Keratinocyte (primary cell): Measurements from ENCODE around the gene ITGA2. TPM values are rescaled to one million over a fixed set of nuclear protein-coding genes. Genes with fewer than 3 reads are reported as not detected.

Source experiments
- DNase-seq: peaks from one replicate; pipeline ENCODE4 v3.0.0-alpha.2; 2011; ENCODE audit warnings: low read depth, missing footprints, low spot score
- FAIRE-seq: peaks from 2 replicates; lab custom pipeline; 2011; peaks lifted over from hg19 to GRCh38; lab: Jason Lieb, UNC
- H2AFZ ChIP-seq: 2 replicates; pipeline ENCODE4 v1.6.0; 2012; ENCODE audit warnings: low read length, control low read depth, inconsistent platforms; ENCODE audit not compliant: control insufficient read depth
- H3K27ac ChIP-seq: 2 replicates; pipeline ENCODE4 v1.5.1; 2011; ENCODE audit warnings: low read length; ENCODE audit not compliant: control insufficient read depth, insufficient read depth
- H3K27me3 ChIP-seq: 3 replicates; pipeline ENCODE4 v1.6.0; 2011; ENCODE audit warnings: low read length; ENCODE audit not compliant: control insufficient read depth, insufficient read depth; ENCODE audit errors: extremely low read depth
- H3K36me3 ChIP-seq, 2 experiments: 2 replicates in 1 of 2; 3 replicates in 1 of 2; pipeline ENCODE4 v1.5.1; 2011; ENCODE audit warnings: low read length in 2 of 2, mild to moderate bottlenecking in 1 of 2; ENCODE audit not compliant: control insufficient read depth in 2 of 2, insufficient read depth in 2 of 2; ENCODE audit errors: extremely low read depth in 1 of 2
- H3K4me1 ChIP-seq: 3 replicates; pipeline ENCODE4 v1.5.1; 2011; ENCODE audit warnings: low read length; ENCODE audit not compliant: control insufficient read depth, insufficient read depth; ENCODE audit errors: extremely low read depth
- H3K4me2 ChIP-seq: 3 replicates; pipeline ENCODE4 v1.6.0; 2011; ENCODE audit warnings: low read depth, low read length; ENCODE audit not compliant: control insufficient read depth, insufficient read depth; ENCODE audit errors: extremely low read depth
- H3K4me3 ChIP-seq, 3 experiments: fragments of 200-600 bp in 1 of 3; sonication (generic) in 1 of 3; 2 replicates in 2 of 3; 3 replicates in 1 of 3; pipeline ENCODE4 v1.5.1; 2011 to 2016; ENCODE audit warnings: low read length in 3 of 3, mild to moderate bottlenecking in 3 of 3, control low read depth in 2 of 3, inconsistent platforms in 1 of 3, low read depth in 1 of 3, mixed read lengths in 1 of 3, mixed run types in 1 of 3, moderate library complexity in 1 of 3; ENCODE audit not compliant: control insufficient read depth in 2 of 3, insufficient read depth in 2 of 3; ENCODE audit errors: extremely low read depth in 1 of 3
- H3K79me2 ChIP-seq: 2 replicates; pipeline ENCODE4 v1.6.0; 2012; ENCODE audit warnings: low read length; ENCODE audit not compliant: control insufficient read depth, insufficient read depth
- H3K9ac ChIP-seq: 3 replicates; pipeline ENCODE4 v1.6.0; 2011; ENCODE audit warnings: low read length; ENCODE audit not compliant: control insufficient read depth, insufficient read depth; ENCODE audit errors: extremely low read depth
- H3K9me1 ChIP-seq: 3 replicates; pipeline ENCODE4 v1.6.0; 2011; ENCODE audit warnings: low read length; ENCODE audit not compliant: control insufficient read depth, insufficient read depth; ENCODE audit errors: extremely low read depth
- H3K9me3 ChIP-seq: 2 replicates; pipeline ENCODE4 v1.5.1; 2012; ENCODE audit warnings: low read depth, low read length; ENCODE audit not compliant: control insufficient read depth
- H4K20me1 ChIP-seq: 3 replicates; pipeline ENCODE4 v1.6.0; 2011; ENCODE audit warnings: low read length; ENCODE audit not compliant: control insufficient read depth, insufficient read depth; ENCODE audit errors: extremely low read depth
- EZH2 ChIP-seq: IDR thresholded peaks from one replicate; pipeline ENCODE4 v1.6.1; 2012; ENCODE audit warnings: inconsistent platforms, mild to moderate bottlenecking, low read length, moderate library complexity
- dilution Hi-C: fragments of 300-500 bp; cut with MboI; formaldehyde crosslinking; loops from one replicate; pipeline ENCODE4 v1.7.0; 2020; ENCODE audit warnings: low sequenced_read_pairs; ENCODE audit not compliant: extremely low pct_ligation_motif_present
- polyA plus RNA-seq, 5 experiments: library from polyadenylated mRNA; depleted of rRNA in 3 of 5; stranded (reverse) in 3 of 5; stranded (forward) in 1 of 5; unstranded in 1 of 5; fragments of >200 nt; gene quantifications; 1 replicate in 1 of 5; 2 replicates in 3 of 5; 3 replicates in 1 of 5; pipeline versions ENCODE4 v1.2.1 to v1.2.3, GENCODE V29; 2011 to 2012; ENCODE audit warnings: missing spikeins in 2 of 5, low read depth in 1 of 5, low replicate concordance in 1 of 5
- TF ChIP-seq, protein P1 (sequence below), 3 experiments: IDR thresholded peaks in 1 of 3; conservative IDR thresholded peaks in 1 of 3; optimal IDR thresholded peaks in 1 of 3; 2 replicates in 2 of 3; 3 replicates in 1 of 3; pipeline versions ENCODE3 to v1.5.1; 2011; ENCODE audit warnings: low read length in 3 of 3, mild to moderate bottlenecking in 3 of 3, moderate library complexity in 2 of 3, control low read depth in 1 of 3, inconsistent platforms in 1 of 3; ENCODE audit not compliant: insufficient read depth in 2 of 3; ENCODE audit errors: extremely low read depth in 1 of 3

Gene ITGA2
- polyA plus RNA-seq, 1 donor (not counting 4 experiments of a cell fraction or from before 2014, with no cell fraction given): 112 TPM

DNA sequence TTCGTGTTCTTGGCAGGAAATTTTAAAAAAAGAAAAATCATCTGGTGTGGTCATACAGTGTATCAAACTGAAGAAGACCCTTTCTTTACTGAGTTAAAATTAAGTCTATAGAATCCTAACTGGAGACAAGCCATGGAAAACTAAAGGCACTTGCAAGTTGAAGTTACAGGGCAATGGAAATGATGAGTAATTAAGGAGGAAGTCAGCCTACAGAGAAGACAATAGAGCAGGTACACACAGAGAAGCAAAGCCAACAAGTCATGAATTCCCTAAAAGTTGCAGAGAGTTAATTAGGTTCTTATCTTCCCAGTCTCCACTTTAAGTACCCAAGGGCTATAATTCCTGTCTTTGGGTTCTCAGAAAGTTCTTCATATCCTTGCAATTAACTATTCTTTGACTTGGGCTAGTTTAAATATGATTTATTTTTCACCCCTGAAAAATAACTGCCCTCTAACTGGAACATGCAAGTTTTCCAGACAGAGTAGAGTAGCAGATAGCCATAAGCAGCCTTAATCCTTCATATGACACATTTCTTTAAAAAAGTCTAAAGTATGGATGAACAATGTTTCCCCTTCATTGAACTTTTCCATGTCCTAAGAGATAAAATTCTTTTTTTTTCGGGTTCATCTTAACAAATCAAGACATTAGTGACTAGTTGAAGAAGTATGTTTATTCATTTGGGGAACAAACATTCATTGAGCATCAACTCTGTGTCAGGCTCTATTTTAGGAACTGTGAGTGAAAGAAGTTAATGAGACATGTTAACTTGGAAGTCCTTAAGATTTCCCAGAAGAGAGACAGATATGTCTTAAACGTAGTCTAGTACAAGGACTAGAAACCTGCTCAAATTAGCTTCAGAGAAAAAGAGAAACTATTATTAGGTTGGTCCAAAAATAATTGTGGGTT is 5.2 kb upstream of the ITGA2 start:
- TF ChIP-seq, protein P1, sequence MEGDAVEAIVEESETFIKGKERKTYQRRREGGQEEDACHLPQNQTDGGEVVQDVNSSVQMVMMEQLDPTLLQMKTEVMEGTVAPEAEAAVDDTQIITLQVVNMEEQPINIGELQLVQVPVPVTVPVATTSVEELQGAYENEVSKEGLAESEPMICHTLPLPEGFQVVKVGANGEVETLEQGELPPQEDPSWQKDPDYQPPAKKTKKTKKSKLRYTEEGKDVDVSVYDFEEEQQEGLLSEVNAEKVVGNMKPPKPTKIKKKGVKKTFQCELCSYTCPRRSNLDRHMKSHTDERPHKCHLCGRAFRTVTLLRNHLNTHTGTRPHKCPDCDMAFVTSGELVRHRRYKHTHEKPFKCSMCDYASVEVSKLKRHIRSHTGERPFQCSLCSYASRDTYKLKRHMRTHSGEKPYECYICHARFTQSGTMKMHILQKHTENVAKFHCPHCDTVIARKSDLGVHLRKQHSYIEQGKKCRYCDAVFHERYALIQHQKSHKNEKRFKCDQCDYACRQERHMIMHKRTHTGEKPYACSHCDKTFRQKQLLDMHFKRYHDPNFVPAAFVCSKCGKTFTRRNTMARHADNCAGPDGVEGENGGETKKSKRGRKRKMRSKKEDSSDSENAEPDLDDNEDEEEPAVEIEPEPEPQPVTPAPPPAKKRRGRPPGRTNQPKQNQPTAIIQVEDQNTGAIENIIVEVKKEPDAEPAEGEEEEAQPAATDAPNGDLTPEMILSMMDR (optimal IDR thresholded peaks at IDR 0.05 in 1 of 3, IDR thresholded peaks at IDR 0.05 in 1 of 3, conservative IDR thresholded peaks at IDR 0.05 in 1 of 3; ENCODE audit: extremely low read depth in 1 of 3, insufficient read depth in 2 of 3, low read length in 3 of 3): no peak
- TF ChIP-seq EZH2: no peak
- peaks cover 53% of the 10 kb centered on the region for H3K4me1 ChIP-seq
- peak; percentile 94 for FAIRE-seq
- no peak overlapping the region for H3K9ac ChIP-seq
- H3K79me2 ChIP-seq: no peaks in the 10 kb centered on the region
- no peaks in the 10 kb centered on the region for H3K9me3 ChIP-seq
- no peak for DNase-seq
- no peaks in the 10 kb centered on the region for H4K20me1 ChIP-seq
- no peak overlapping the region for H3K4me3 ChIP-seq
- dilution Hi-C loops: no loop called here
- H3K27me3 ChIP-seq: no peaks in the 10 kb centered on the region
- peak overlapping the region; percentile 41 for H3K27ac ChIP-seq
- no peak overlapping the region for H2AFZ ChIP-seq
- H3K36me3 ChIP-seq: no peaks in the 10 kb centered on the region
- peak overlapping the region; percentile 3 for H3K4me2 ChIP-seq
- no peaks in the 10 kb centered on the region for H3K9me1 ChIP-seq

DNA sequence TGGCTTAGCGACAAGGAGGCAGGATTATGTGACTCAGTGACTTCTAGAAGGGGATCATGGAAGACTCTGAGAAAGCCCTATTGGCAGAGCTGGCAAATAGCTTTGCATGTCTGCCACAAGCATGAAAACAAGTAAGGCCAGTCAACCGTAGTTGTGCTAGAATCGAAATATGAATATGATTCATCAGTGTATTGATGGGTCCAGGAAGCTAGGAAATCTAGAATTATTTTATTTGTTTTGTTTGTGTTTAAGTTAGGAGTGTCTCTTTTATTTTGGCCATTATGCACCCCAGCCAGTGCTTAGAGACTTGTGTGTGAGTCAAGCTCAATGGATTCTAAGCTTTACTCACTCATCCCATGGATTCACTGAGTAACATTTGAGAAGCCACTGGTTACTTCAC is 3.8 kb upstream of the ITGA2 start:
- Histone ChIP-seq H2AFZ (no peak overlapping the region), H3K9me3 (no peaks in the 10 kb centered on the region), H3K4me1 (peaks cover 53% of the 10 kb centered on the region), H3K36me3 (no peaks in the 10 kb centered on the region), H3K27me3 (no peaks in the 10 kb centered on the region), H3K79me2 (peaks cover 12% of the 10 kb centered on the region), H3K9ac (no peak overlapping the region), H3K27ac (peak overlapping the region; percentile 41), H4K20me1 (no peaks in the 10 kb centered on the region), H3K4me2 (peak overlapping the region; percentile 3), H3K4me3 (no peak overlapping the region), H3K9me1 (no peaks in the 10 kb centered on the region)
- no peak for TF ChIP-seq EZH2
- TF ChIP-seq, protein P1 (optimal IDR thresholded peaks at IDR 0.05 in 1 of 3, IDR thresholded peaks at IDR 0.05 in 1 of 3, conservative IDR thresholded peaks at IDR 0.05 in 1 of 3; ENCODE audit: extremely low read depth in 1 of 3, insufficient read depth in 2 of 3, low read length in 3 of 3): no peak
- no peak for DNase-seq
- FAIRE-seq: peak; percentile 84
- dilution Hi-C loops: no loop called here
